OCI-LY7 (cell line): Measurements from ENCODE around the gene PCDHB11.
"Not testable (repeated sequence)": the region's sequence is repeated elsewhere in the genome, so short reads cannot be mapped to it uniquely, and the experiment has no call there.

Experiments used
- CTCF ChIP-seq: fragments of 200-600 bp; sonication (generic); conservative IDR thresholded peaks from 2 replicates; pipeline ENCODE4 v1.5.1; 2014; ENCODE audit warnings: mild to moderate bottlenecking, antibody characterized with exemption, low read length, moderate library complexity, mixed read lengths
- EZH2phosphoT487 ChIP-seq: fragments of 200-600 bp; sonication (generic); IDR thresholded peaks from 2 replicates; pipeline ENCODE4 v1.6.1; 2018; ENCODE audit warnings: low read depth, borderline replicate concordance, mild to moderate bottlenecking, mixed run types, antibody characterized with exemption, low read length, moderate library complexity, mixed read lengths

DNA sequence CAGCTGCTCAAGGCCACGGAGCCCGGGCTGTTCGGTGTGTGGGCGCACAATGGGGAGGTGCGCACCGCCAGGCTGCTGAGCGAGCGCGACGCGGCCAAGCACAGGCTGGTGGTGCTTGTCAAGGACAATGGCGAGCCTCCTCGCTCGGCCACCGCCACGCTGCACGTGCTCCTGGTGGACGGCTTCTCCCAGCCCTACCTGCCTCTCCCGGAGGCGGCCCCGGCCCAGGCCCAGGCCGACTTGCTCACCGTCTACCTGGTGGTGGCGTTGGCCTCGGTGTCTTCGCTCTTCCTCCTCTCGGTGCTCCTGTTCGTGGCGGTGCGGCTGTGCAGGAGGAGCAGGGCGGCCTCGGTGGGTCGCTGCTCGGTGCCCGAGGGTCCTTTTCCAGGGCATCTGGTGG lies 10.3 kb upstream of the PCDHB11 start:
- not testable (repeated sequence) for TF ChIP-seq CTCF, EZH2phosphoT487
